IPS-11a (cell line): ENCODE results near the gene TAPBP.

Experiments
- H3K4me3 ChIP-seq: one replicate; pipeline ENCODE4 v1.5.1; 2013; ENCODE audit warnings: low read depth, low read length, control low read depth

TAPBP gene

DNA sequence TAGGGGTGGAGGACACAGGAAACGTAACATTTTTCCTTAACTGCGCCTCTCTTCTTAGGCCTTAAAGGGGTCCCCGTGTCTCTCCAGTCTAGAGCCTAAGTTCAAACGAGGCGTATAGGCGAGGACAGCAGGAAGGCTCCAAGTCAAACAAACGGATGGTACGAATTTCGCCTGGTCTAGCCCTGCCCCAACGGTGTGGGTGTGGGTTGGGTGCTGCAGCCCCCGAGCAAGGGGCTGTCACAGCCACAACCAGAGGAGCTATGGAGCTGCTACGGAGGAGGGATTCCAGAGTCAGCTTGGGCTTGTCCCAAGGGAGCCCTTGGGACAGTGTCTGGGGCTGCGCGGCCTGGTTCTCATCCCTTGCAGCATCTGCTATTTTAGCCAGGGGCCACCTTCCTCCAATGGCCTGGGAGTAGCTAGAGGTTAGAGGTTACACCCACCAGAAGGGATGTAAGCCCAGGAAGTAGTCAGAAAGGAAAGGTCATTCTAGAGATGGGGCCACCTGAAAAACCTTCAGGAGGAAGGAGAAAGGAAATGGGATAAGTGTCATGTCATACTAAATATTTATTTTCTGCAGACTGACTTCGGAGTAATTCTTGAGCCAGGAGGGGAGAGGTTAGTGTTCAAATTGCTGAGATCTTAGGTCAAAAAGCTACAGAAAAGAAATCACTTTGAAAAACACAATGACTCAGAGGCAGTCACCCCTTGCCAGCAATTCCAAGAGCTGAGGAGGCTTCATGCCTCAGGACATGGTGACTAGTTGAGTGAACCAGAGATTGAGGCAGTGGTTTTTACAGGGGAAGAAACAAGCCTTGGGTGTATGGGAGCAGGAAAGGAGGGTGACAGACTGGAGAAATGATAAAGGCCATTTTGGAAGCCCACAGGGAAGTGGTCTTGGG, 63.9 kb downstream of the TAPBP start:
- peak overlapping the region; percentile 67 for H3K4me3 ChIP-seq
